Measurements from ENCODE around the gene SHTN1. TPM values are rescaled to one million over a fixed set of nuclear protein-coding genes. Genes with fewer than 3 reads are reported as not detected.

SHTN1 gene
- total and polyA plus RNA-seq, 2 donors (not counting 3 experiments of a cell fraction or from before 2014, with no cell fraction given): 4.8 to 36.5 TPM

DNA sequence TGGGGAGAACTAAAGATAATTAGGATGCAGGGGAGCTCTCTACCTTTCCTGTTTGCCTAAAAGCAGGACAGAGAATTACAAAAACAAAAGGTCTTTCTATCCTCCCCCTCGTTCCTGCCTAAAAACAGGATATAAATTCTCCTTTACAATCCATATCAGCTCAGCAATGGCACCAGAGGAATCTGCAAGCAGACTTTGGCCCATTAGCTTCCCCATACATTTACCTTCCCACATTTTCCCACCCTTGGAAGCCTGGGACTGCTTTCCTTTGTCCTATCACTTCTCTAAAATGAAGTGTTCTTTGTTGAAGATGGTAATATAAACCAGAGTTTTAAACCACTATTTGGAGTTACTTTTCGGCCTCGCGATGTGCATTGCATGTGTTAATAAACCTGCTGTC lies 15.5 kb downstream of the SHTN1 start:
- Histone ChIP-seq H3K27me3 (ENCODE audit: control insufficient read depth in 2 of 2, insufficient read depth in 2 of 2, low read length in 2 of 2) (no peaks in the 10 kb centered on the region), H3K4me2 (ENCODE audit: insufficient read depth, low read length) (no peak overlapping the region), H3K27ac (ENCODE audit: insufficient read depth, low read depth, low read length) (no peak overlapping the region), H3K9me3 (replicated peaks; ENCODE audit: control insufficient read depth, insufficient read depth, low read length) (no peaks in the 10 kb centered on the region), H3K9ac (replicated peaks; ENCODE audit: extremely low read depth, insufficient read depth, low read length) (no peak overlapping the region), H3K9me1 (replicated peaks; ENCODE audit: control insufficient read depth, extremely low read depth, insufficient read depth, low read length) (peaks cover 5% of the 10 kb centered on the region), H3K79me2 (ENCODE audit: control insufficient read depth, insufficient read depth, low read length) (peaks cover 29% of the 10 kb centered on the region), H3K4me1 (ENCODE audit: control insufficient read depth, extremely low read depth, insufficient read depth, low read length) (peaks cover 16% of the 10 kb centered on the region), H2AFZ (ENCODE audit: low read depth, low read length) (no peak overlapping the region), H4K20me1 (replicated peaks; ENCODE audit: control insufficient read depth, extremely low read depth, insufficient read depth, low read length) (no peaks in the 10 kb centered on the region), H3K4me3 (replicated peaks in 1 of 3; ENCODE audit: insufficient read depth in 1 of 3, low read depth in 1 of 3, low read length in 3 of 3) (no peak overlapping the region), H3K36me3 (ENCODE audit: control insufficient read depth in 2 of 2, extremely low read depth in 1 of 2, insufficient read depth in 2 of 2, low read length in 2 of 2) (no peaks in the 10 kb centered on the region)
- no peak for TF ChIP-seq MYC (IDR thresholded peaks at IDR 0.05; ENCODE audit: low read depth, low read length)
- TF ChIP-seq POLR2A (IDR thresholded peaks at IDR 0.05; ENCODE audit: low read depth, low read length): no peak
- no peak for TF ChIP-seq EZH2 (IDR thresholded peaks at IDR 0.05; ENCODE audit: borderline replicate concordance, low read depth, low read length, severe bottlenecking)
- TF ChIP-seq GATA2 (IDR thresholded peaks at IDR 0.05; ENCODE audit: insufficient read depth, insufficient read length, low read depth, low read length): no peak
- TF ChIP-seq, protein P1, sequence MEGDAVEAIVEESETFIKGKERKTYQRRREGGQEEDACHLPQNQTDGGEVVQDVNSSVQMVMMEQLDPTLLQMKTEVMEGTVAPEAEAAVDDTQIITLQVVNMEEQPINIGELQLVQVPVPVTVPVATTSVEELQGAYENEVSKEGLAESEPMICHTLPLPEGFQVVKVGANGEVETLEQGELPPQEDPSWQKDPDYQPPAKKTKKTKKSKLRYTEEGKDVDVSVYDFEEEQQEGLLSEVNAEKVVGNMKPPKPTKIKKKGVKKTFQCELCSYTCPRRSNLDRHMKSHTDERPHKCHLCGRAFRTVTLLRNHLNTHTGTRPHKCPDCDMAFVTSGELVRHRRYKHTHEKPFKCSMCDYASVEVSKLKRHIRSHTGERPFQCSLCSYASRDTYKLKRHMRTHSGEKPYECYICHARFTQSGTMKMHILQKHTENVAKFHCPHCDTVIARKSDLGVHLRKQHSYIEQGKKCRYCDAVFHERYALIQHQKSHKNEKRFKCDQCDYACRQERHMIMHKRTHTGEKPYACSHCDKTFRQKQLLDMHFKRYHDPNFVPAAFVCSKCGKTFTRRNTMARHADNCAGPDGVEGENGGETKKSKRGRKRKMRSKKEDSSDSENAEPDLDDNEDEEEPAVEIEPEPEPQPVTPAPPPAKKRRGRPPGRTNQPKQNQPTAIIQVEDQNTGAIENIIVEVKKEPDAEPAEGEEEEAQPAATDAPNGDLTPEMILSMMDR (IDR thresholded peaks at IDR 0.05; ENCODE audit: extremely low read depth in 1 of 2, insufficient read depth in 1 of 2, low read depth in 1 of 2, low read length in 2 of 2): no peak
- TF ChIP-seq, protein P2, sequence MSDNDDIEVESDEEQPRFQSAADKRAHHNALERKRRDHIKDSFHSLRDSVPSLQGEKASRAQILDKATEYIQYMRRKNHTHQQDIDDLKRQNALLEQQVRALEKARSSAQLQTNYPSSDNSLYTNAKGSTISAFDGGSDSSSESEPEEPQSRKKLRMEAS (IDR thresholded peaks at IDR 0.05; ENCODE audit: insufficient read depth, insufficient read length): no peak
- no peak for TF ChIP-seq JUN (IDR thresholded peaks at IDR 0.05; ENCODE audit: borderline replicate concordance, insufficient read depth, insufficient read length, low read depth)
- TF ChIP-seq POLR2AphosphoS5 (IDR thresholded peaks at IDR 0.05; ENCODE audit: insufficient read depth, low read depth, low read length): no peak
- no peak for TF ChIP-seq FOS (IDR thresholded peaks at IDR 0.05; ENCODE audit: borderline replicate concordance, insufficient read depth, low read length)
- CTCF ChIA-PET: interaction anchor here (1.2 to 2.1 kb wide), 5 partner anchors 9 to 152 kb away, joined by 3 to 8 read pairs (median 4); no protein-coding TSS in a partner anchor
- POLR2A ChIA-PET: no interaction called here
- DNase-seq (ENCODE audit: low read depth, low spot score) (no peak), FAIRE-seq (no peak)
- intact Hi-C loops (cut with micrococcal nuclease): no loop called here
- BruUV-seq (replicated peaks): no TSS peak
- dilution Hi-C loops (cut with MboI; ENCODE audit: extremely low pct_ligation_motif_present, low sequenced_read_pairs): no loop called here
